Sigmoid colon (tissue), 7 donors: Measurements from ENCODE around the gene CCDC57. TPM values are rescaled to one million over a fixed set of nuclear protein-coding genes. Genes with fewer than 3 reads are reported as not detected.

ENCODE experiments used
- DNase-seq: peaks from one replicate; pipeline ENCODE4 v3.0.0-alpha.2; 2019
- H3K27ac ChIP-seq, 4 donors: fragments of 200-600 bp; sonication (generic); one replicate each; pipeline ENCODE4 v1.5.1; 2016 to 2019; ENCODE audit warnings: mild to moderate bottlenecking in 1 of 4
- H3K27me3 ChIP-seq, 3 donors: fragments of 200-600 bp; sonication (generic); one replicate each; pipeline ENCODE4 v1.5.1; 2019; ENCODE audit warnings: mild to moderate bottlenecking in 1 of 3
- H3K36me3 ChIP-seq, 4 donors: fragments of 200-600 bp; sonication (generic); one replicate each; pipeline ENCODE4 v1.5.1; 2016 to 2019
- H3K4me1 ChIP-seq, 4 donors: fragments of 200-600 bp; sonication (generic); one replicate each; pipeline ENCODE4 v1.5.1; 2017 to 2019
- H3K4me3 ChIP-seq, 4 donors: fragments of 200-600 bp; sonication (generic); one replicate each; pipeline ENCODE4 v1.5.1; 2017 to 2019; ENCODE audit warnings: mild to moderate bottlenecking in 2 of 4, moderate library complexity in 1 of 4
- H3K9me3 ChIP-seq, 4 donors: fragments of 200-600 bp in 3 of 4; sonication (generic) in 3 of 4; one replicate each; pipeline versions ENCODE4 v1.5.1 to v1.6.1; 2013 to 2019
- CTCF ChIP-seq, 4 experiments: fragments of 450-650 bp in 3 of 4; fragments of 200-600 bp in 1 of 4; IDR thresholded peaks; one replicate each; pipeline ENCODE4 v1.5.1; 2016 to 2019; ENCODE audit warnings: antibody characterized with exemption in 4 of 4, mild to moderate bottlenecking in 3 of 4, moderate library complexity in 2 of 4
- EP300 ChIP-seq, 4 donors: sonication (generic); formaldehyde crosslinking; IDR thresholded peaks; one replicate each; pipeline ENCODE4 v1.6.1; 2017; ENCODE audit warnings: antibody characterized with exemption in 4 of 4
- POLR2A ChIP-seq, 2 donors: fragments of 450-650 bp; IDR thresholded peaks; one replicate each; pipeline ENCODE4 v1.6.1; 2016; ENCODE audit warnings: antibody characterized with exemption in 2 of 2, mild to moderate bottlenecking in 2 of 2, moderate library complexity in 2 of 2
- POLR2AphosphoS5 ChIP-seq, 4 donors: sonication (generic); formaldehyde crosslinking; IDR thresholded peaks; one replicate each; pipeline ENCODE4 v1.6.1; 2017; ENCODE audit warnings: antibody characterized with exemption in 4 of 4
- WGBS, 2 donors: extraction: QIAGEN DNeasy Blood & Tissue Kit; methylation state at CpG; one replicate each; pipeline ENCODE4 v1.1.7; 2013; 5-methylcytosine and 5-hydroxymethylcytosine counted together
- intact Hi-C: fragments of 100-400 bp; cut with DNase I; formaldehyde crosslinking; loops from one replicate; pipeline ENCODE4 v1.15.1; 2023
- polyA plus RNA-seq, 3 donors: library from polyadenylated mRNA; stranded (reverse); fragments of 200-250 nt; gene quantifications; one replicate each; pipeline ENCODE4 v1.2.3, GENCODE V29; 2013
- total RNA-seq, 4 donors: library from RNA; depleted of rRNA; stranded (reverse); fragments of >200 nt; gene quantifications; one replicate each; pipeline ENCODE4 v1.1.0, GENCODE V29; 2016
- donor health status: healthy with polysubstance abuse.
- donor health status: Bipolar disorder and iron deficiency.
- donor health status: healthy.

Gene CCDC57
- total and polyA plus RNA-seq, 7 donors, result 13.3 to 47.8 (median 24.4) TPM

- DNase-seq, result no peak
- H3K36me3 ChIP-seq, result peaks cover 0 to 17% (median 5%) of the 10 kb centered on the region in 4 donors
- H3K27me3 ChIP-seq, result no peaks in the 10 kb centered on the region
- no peaks in the 10 kb centered on the region for H3K9me3 ChIP-seq
- peaks cover 0 to 12% (median 10%) of the 10 kb centered on the region in 4 donors for H3K4me1 ChIP-seq
- 66 to 77% methylated on average over 25 of the region's 25 CpGs for WGBS, 2 donors
- intact Hi-C loops, result loop anchor here (2.0 to 10.0 kb wide), 2 partner anchors 116 to 210 kb away; partner anchors contain the start of genes HEXD and OGFOD3
- H3K4me3 ChIP-seq, result no peak overlapping the region
- TF ChIP-seq POLR2A (IDR thresholded peaks at IDR 0.05) (no peak), EP300 (IDR thresholded peaks at IDR 0.05) (no peak), POLR2AphosphoS5 (IDR thresholded peaks at IDR 0.05) (no peak), CTCF (IDR thresholded peaks at IDR 0.05) (no peak)
- peak overlapping the region; percentile 18 to 68 (median 64) for H3K27ac ChIP-seq
These were observed 7.6 kb downstream of the CCDC57 start for GRCh38 chr17:82204831-82205719.

GRCh38 chr17:82203920-82204319 is 8.7 kb downstream of the CCDC57 start:
- 90 to 91% methylated on average over 19 of the region's 19 CpGs for WGBS, 2 donors
- intact Hi-C loops, result loop anchor here (2.0 to 10.0 kb wide), 2 partner anchors 117 to 211 kb away; partner anchors contain the start of genes HEXD and OGFOD3
- no peaks in the 10 kb centered on the region for H3K27me3 ChIP-seq
- peaks cover 0 to 12% (median 10%) of the 10 kb centered on the region in 4 donors for H3K4me1 ChIP-seq
- H3K4me3 ChIP-seq, result no peak overlapping the region
- no peaks in the 10 kb centered on the region for H3K9me3 ChIP-seq
- DNase-seq, result no peak
- H3K36me3 ChIP-seq, result peaks cover 0 to 17% (median 6%) of the 10 kb centered on the region in 4 donors
- H3K27ac ChIP-seq, result no peak overlapping the region
- no peak for TF ChIP-seq EP300 (IDR thresholded peaks at IDR 0.05)
- TF ChIP-seq POLR2A (IDR thresholded peaks at IDR 0.05), result no peak
- TF ChIP-seq CTCF (IDR thresholded peaks at IDR 0.05), result no peak
- TF ChIP-seq POLR2AphosphoS5 (IDR thresholded peaks at IDR 0.05), result no peak

- no peak for DNase-seq
- no peaks in the 10 kb centered on the region for H3K9me3 ChIP-seq
- peaks cover 0 to 21% (median 8%) of the 10 kb centered on the region in 4 donors for H3K36me3 ChIP-seq
- 84% methylated on average over 10 of the region's 10 CpGs for WGBS, 2 donors
- intact Hi-C loops, result loop anchor here (10.0 kb wide), 1 partner anchor 212 kb away; the partner anchor contains the start of genes HEXD and OGFOD3
- peaks cover 0 to 12% (median 10%) of the 10 kb centered on the region in 4 donors for H3K4me1 ChIP-seq
- no peaks in the 10 kb centered on the region for H3K27me3 ChIP-seq
- TF ChIP-seq CTCF (IDR thresholded peaks at IDR 0.05) (no peak), POLR2A (IDR thresholded peaks at IDR 0.05) (no peak), EP300 (IDR thresholded peaks at IDR 0.05) (no peak), POLR2AphosphoS5 (IDR thresholded peaks at IDR 0.05) (no peak)
- no peak overlapping the region for H3K27ac ChIP-seq
- H3K4me3 ChIP-seq, result no peak overlapping the region
These were observed 9.7 kb downstream of the CCDC57 start for GRCh38 chr17:82202981-82203380.

GRCh38 chr17:82201498-82201910 is 11.1 kb downstream of the CCDC57 start:
- Histone ChIP-seq H3K4me3 (no peak overlapping the region), H3K9me3 (no peaks in the 10 kb centered on the region), H3K4me1 (peaks cover 0 to 13% (median 9%) of the 10 kb centered on the region in 4 donors), H3K27me3 (no peaks in the 10 kb centered on the region), H3K36me3 (peaks cover 0 to 27% (median 15%) of the 10 kb centered on the region in 4 donors), H3K27ac (no peak overlapping the region)
- DNase-seq, result no peak
- intact Hi-C loops, result loop anchor here (10.0 kb wide), 1 partner anchor 213 kb away; the partner anchor contains the start of genes HEXD and OGFOD3
- no peak for TF ChIP-seq CTCF (IDR thresholded peaks at IDR 0.05)
- no peak for TF ChIP-seq EP300 (IDR thresholded peaks at IDR 0.05)
- no peak for TF ChIP-seq POLR2AphosphoS5 (IDR thresholded peaks at IDR 0.05)
- TF ChIP-seq POLR2A (IDR thresholded peaks at IDR 0.05), result no peak
- WGBS, 2 donors, result 88 to 90% methylated on average over 23 of the region's 23 CpGs
